Measurements from ENCODE around the gene RUFY1.

DNA sequence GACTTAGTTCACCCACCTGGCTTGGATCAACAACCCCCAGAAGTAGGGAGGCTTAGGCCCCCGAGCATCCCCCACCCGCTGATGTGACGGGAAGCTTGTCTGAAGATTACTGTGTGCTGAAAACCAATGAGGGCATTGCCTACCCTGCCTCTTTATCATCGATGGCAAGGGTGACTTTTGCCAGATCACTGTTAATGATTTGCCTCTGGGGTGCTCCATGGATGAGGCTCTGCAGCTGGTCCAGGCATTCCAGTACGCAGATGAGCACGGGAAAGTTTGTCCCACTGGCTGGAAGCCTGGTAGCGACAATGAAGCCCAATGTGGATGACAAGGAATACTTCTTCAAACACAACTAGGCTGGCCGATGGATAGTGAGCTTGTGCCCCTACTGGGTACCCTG lies 22.0 kb downstream of the RUFY1 start:
- TF ChIP-seq EZH2 (IDR thresholded peaks at IDR 0.05; ENCODE audit: borderline replicate concordance, insufficient read depth, low read length, poor library complexity, severe bottlenecking): no peak
- no peak for TF ChIP-seq CTCF (IDR thresholded peaks at IDR 0.05; ENCODE audit: poor library complexity, severe bottlenecking)
- TF ChIP-seq, protein P1, sequence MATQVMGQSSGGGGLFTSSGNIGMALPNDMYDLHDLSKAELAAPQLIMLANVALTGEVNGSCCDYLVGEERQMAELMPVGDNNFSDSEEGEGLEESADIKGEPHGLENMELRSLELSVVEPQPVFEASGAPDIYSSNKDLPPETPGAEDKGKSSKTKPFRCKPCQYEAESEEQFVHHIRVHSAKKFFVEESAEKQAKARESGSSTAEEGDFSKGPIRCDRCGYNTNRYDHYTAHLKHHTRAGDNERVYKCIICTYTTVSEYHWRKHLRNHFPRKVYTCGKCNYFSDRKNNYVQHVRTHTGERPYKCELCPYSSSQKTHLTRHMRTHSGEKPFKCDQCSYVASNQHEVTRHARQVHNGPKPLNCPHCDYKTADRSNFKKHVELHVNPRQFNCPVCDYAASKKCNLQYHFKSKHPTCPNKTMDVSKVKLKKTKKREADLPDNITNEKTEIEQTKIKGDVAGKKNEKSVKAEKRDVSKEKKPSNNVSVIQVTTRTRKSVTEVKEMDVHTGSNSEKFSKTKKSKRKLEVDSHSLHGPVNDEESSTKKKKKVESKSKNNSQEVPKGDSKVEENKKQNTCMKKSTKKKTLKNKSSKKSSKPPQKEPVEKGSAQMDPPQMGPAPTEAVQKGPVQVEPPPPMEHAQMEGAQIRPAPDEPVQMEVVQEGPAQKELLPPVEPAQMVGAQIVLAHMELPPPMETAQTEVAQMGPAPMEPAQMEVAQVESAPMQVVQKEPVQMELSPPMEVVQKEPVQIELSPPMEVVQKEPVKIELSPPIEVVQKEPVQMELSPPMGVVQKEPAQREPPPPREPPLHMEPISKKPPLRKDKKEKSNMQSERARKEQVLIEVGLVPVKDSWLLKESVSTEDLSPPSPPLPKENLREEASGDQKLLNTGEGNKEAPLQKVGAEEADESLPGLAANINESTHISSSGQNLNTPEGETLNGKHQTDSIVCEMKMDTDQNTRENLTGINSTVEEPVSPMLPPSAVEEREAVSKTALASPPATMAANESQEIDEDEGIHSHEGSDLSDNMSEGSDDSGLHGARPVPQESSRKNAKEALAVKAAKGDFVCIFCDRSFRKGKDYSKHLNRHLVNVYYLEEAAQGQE (IDR thresholded peaks at IDR 0.05; ENCODE audit: borderline replicate concordance): no peak
- TF ChIP-seq POLR2AphosphoS5 (IDR thresholded peaks at IDR 0.05): no peak
- TF ChIP-seq EP300 (conservative IDR thresholded peaks at IDR 0.05; ENCODE audit: poor library complexity, severe bottlenecking): no peak

All from neural cell (in vitro differentiated cells).